ENCODE measurements around the gene ASIC1. TPM values are rescaled to one million over a fixed set of nuclear protein-coding genes. Genes with fewer than 3 reads are reported as not detected.

The ASIC1 gene
- total RNA-seq, 1 experiment from 2014 or later: 2.7 TPM

- no peaks in the 10 kb centered on the region for H3K9me3 ChIP-seq (ENCODE audit: low read depth, low read length, poor library complexity, severe bottlenecking)
- ChIA-PET POLR2A (ENCODE audit: low non-redundant PET) (no interaction called here), CTCF (interaction anchor here (3.0 to 3.3 kb wide), 2 partner anchors 30 to 102 kb away, joined by 41 to 53 read pairs; no protein-coding TSS in a partner anchor)
- BruUV-seq (replicated peaks): no TSS peak
- no peak overlapping the region for H3K27ac ChIP-seq (ENCODE audit: low read depth, low read length, poor library complexity, severe bottlenecking)
- no peaks in the 10 kb centered on the region for H3K27me3 ChIP-seq (replicated peaks; ENCODE audit: insufficient read depth, low read depth, low read length, poor library complexity)
- TF ChIP-seq EZH2 (IDR thresholded peaks at IDR 0.05; ENCODE audit: borderline replicate concordance, low read depth, low read length, poor library complexity, severe bottlenecking) (no peak), CTCF (conservative IDR thresholded peaks at IDR 0.05; ENCODE audit: low read depth, low read length) (no peak)
- no peaks in the 10 kb centered on the region for H3K36me3 ChIP-seq (ENCODE audit: insufficient read depth, low read length, poor library complexity, severe bottlenecking)
- H3K4me3 ChIP-seq (ENCODE audit: low read depth, low read length, poor library complexity, severe bottlenecking): no peak overlapping the region
- intact Hi-C loops (cut with micrococcal nuclease; ENCODE audit: unreplicated experiment): no loop called here
- H3K4me1 ChIP-seq (ENCODE audit: insufficient read depth, low read length, poor library complexity, severe bottlenecking): no peaks in the 10 kb centered on the region
- DNase-seq (ENCODE audit: low spot score): no peak
These were observed 12.1 kb downstream of the ASIC1 start for GRCh38 chr12:50069539-50069938.

- peak; percentile 90 for DNase-seq (ENCODE audit: low spot score)
- H3K9me3 ChIP-seq (ENCODE audit: low read depth, low read length, poor library complexity, severe bottlenecking): no peaks in the 10 kb centered on the region
- TF ChIP-seq EZH2 (IDR thresholded peaks at IDR 0.05; ENCODE audit: borderline replicate concordance, low read depth, low read length, poor library complexity, severe bottlenecking) (no peak), CTCF (conservative IDR thresholded peaks at IDR 0.05; ENCODE audit: low read depth, low read length) (peak; percentile 96)
- H3K4me3 ChIP-seq (ENCODE audit: low read depth, low read length, poor library complexity, severe bottlenecking): no peak overlapping the region
- POLR2A ChIA-PET (ENCODE audit: low non-redundant PET): no interaction called here
- H3K36me3 ChIP-seq (ENCODE audit: insufficient read depth, low read length, poor library complexity, severe bottlenecking): no peaks in the 10 kb centered on the region
- no peaks in the 10 kb centered on the region for H3K27me3 ChIP-seq (replicated peaks; ENCODE audit: insufficient read depth, low read depth, low read length, poor library complexity)
- CTCF ChIA-PET: interaction anchor here (0.6 to 3.3 kb wide), 20 partner anchors 9 to 957 kb away, joined by 3 to 53 read pairs (median 5); partner anchors contain the start of gene SMARCD1
- no peaks in the 10 kb centered on the region for H3K4me1 ChIP-seq (ENCODE audit: insufficient read depth, low read length, poor library complexity, severe bottlenecking)
- no peak overlapping the region for H3K27ac ChIP-seq (ENCODE audit: low read depth, low read length, poor library complexity, severe bottlenecking)
- intact Hi-C loops (cut with micrococcal nuclease; ENCODE audit: unreplicated experiment): loop anchor here (1.0 to 5.0 kb wide), 3 partner anchors 31 to 293 kb away; no protein-coding TSS in a partner anchor
- no TSS peak for BruUV-seq (replicated peaks)
These were observed 13.1 kb downstream of the ASIC1 start for GRCh38 chr12:50070314-50071060.

DNA sequence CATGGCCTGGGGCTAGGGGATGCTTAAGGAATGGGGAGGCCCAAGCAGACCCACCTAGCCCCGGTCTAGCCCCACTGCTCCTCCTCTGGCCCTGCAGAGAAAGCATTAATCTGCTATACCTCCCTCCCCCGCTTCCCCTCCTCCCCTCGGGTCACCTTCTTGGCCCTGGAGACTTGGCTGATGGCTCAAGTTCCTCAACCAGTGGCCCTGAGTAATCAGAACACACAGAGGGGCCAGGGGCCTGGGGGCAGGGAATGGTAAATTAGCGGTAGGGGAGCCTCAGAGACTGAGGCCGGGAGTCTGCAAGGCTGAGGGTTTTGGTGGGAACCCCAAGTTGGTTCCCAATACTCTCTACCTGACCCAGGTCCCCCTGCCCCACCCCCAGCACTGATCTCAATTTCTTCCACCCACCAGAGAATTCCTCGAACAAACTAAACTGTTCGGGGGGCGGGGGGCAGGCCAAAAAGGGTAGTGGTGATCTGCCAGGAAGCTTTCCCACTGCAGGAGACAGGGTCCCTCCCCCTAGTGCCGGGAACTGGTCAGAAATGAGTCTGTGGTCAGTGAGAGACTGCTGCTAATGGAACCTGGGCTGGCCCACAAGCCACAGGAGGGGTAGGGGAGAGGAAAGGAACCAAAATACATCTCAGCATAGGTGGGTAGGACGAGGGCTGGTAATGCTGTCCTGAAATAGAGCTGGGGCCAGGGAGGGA, 15.0 kb downstream of the ASIC1 start:
- CTCF ChIA-PET: no interaction called here
- POLR2A ChIA-PET (ENCODE audit: low non-redundant PET): interaction anchor here (0.6 kb wide), 1 partner anchor 31 kb away, joined by 3 read pairs; no protein-coding TSS in a partner anchor
- TF ChIP-seq CTCF (conservative IDR thresholded peaks at IDR 0.05; ENCODE audit: low read depth, low read length) (no peak), EZH2 (IDR thresholded peaks at IDR 0.05; ENCODE audit: borderline replicate concordance, low read depth, low read length, poor library complexity, severe bottlenecking) (no peak)

More for the DNA sequence above, 15.0 kb downstream of the ASIC1 start:
- BruUV-seq (replicated peaks): no TSS peak
- Histone ChIP-seq H3K4me3 (ENCODE audit: low read depth, low read length, poor library complexity, severe bottlenecking) (no peak overlapping the region), H3K27me3 (replicated peaks; ENCODE audit: insufficient read depth, low read depth, low read length, poor library complexity) (no peaks in the 10 kb centered on the region), H3K36me3 (ENCODE audit: insufficient read depth, low read length, poor library complexity, severe bottlenecking) (no peaks in the 10 kb centered on the region), H3K27ac (ENCODE audit: low read depth, low read length, poor library complexity, severe bottlenecking) (no peak overlapping the region), H3K4me1 (ENCODE audit: insufficient read depth, low read length, poor library complexity, severe bottlenecking) (no peaks in the 10 kb centered on the region), H3K9me3 (ENCODE audit: low read depth, low read length, poor library complexity, severe bottlenecking) (no peaks in the 10 kb centered on the region)
- no peak for DNase-seq (ENCODE audit: low spot score)
- intact Hi-C loops (cut with micrococcal nuclease; ENCODE audit: unreplicated experiment): loop anchor here (5.0 kb wide), 1 partner anchor 295 kb away; no protein-coding TSS in a partner anchor
